Stomach (tissue), 9 donors: ENCODE data around the gene ZKSCAN3. TPM values are rescaled to one million over a fixed set of nuclear protein-coding genes. Genes with fewer than 3 reads are reported as not detected.

Source experiments
- DNase-seq, 2 donors: peaks; one replicate each; pipeline versions ENCODE4 v3.0.0 to v3.0.0-alpha.2; 2013 to 2019
- H3K27ac ChIP-seq, 5 donors: fragments of 200-600 bp in 4 of 5; sonication (generic) in 4 of 5; one replicate each; pipeline ENCODE4 v1.5.1; 2013 to 2019; ENCODE audit warnings: mild to moderate bottlenecking in 1 of 5, moderate library complexity in 1 of 5
- H3K27me3 ChIP-seq, 3 donors: fragments of 200-600 bp; sonication (generic); one replicate each; pipeline ENCODE4 v1.5.1; 2017 to 2019; ENCODE audit warnings: mixed run types in 1 of 3
- H3K36me3 ChIP-seq, 4 donors: fragments of 200-600 bp; sonication (generic); 1 replicate in 3 of 4; 2 replicates in 1 of 4; pipeline ENCODE4 v1.5.1; 2016 to 2019
- H3K4me1 ChIP-seq, 4 donors: fragments of 200-600 bp; sonication (generic); one replicate each; pipeline ENCODE4 v1.5.1; 2016 to 2019
- H3K4me3 ChIP-seq, 4 donors: fragments of 200-600 bp; sonication (generic) in 3 of 4; one replicate each; pipeline ENCODE4 v1.5.1; 2016 to 2019; ENCODE audit warnings: mild to moderate bottlenecking in 1 of 4
- H3K9me3 ChIP-seq, 4 donors: fragments of 200-600 bp; sonication (generic); one replicate each; pipeline ENCODE4 v1.5.1; 2016 to 2019
- CTCF ChIP-seq, 7 experiments: fragments of 450-650 bp in 4 of 7; fragments of 200-600 bp in 3 of 7; sonication (generic) in 3 of 7; IDR thresholded peaks; one replicate each; pipeline ENCODE4 v1.5.1; 2016 to 2019; ENCODE audit warnings: antibody characterized with exemption in 7 of 7, control low read depth in 2 of 7, mild to moderate bottlenecking in 1 of 7
- EP300 ChIP-seq: sonication (generic); formaldehyde crosslinking; IDR thresholded peaks from one replicate; pipeline ENCODE4 v1.6.1; 2017; ENCODE audit warnings: antibody characterized with exemption
- POLR2A ChIP-seq, 4 donors: fragments of 450-650 bp; IDR thresholded peaks; one replicate each; pipeline ENCODE4 v1.6.1; 2016; ENCODE audit warnings: antibody characterized with exemption in 4 of 4, control low read depth in 2 of 4, mild to moderate bottlenecking in 1 of 4, moderate library complexity in 1 of 4
- POLR2AphosphoS5 ChIP-seq, 3 donors: sonication (generic); formaldehyde crosslinking; IDR thresholded peaks; one replicate each; pipeline ENCODE4 v1.6.1; 2016; ENCODE audit warnings: antibody characterized with exemption in 3 of 3
- WGBS, 5 donors: extraction: QIAGEN DNeasy Blood & Tissue Kit in 3 of 5; methylation state at CpG; one replicate each; pipeline versions ENCODE4 v1.1.5 to v1.1.7; 2013 to 2018; 5-methylcytosine and 5-hydroxymethylcytosine counted together
- intact Hi-C: fragments of 100-400 bp; cut with DNase I; formaldehyde crosslinking; loops from one replicate; pipeline ENCODE4 v1.15.1; 2023; ENCODE audit warnings: low total_unique reads
- polyA plus RNA-seq, 3 donors: library from polyadenylated mRNA; stranded (reverse); fragments of 200-250 nt; gene quantifications; one replicate each; pipeline ENCODE4 v1.2.3, GENCODE V29; 2013
- small RNA-seq, 4 donors: library from RNA; depleted of rRNA; stranded (forward); fragments of <200 nt; gene quantifications; one replicate each; pipeline ENCODE3, GENCODE V24; 2016
- total RNA-seq, 5 donors: library from RNA; depleted of rRNA; stranded (reverse); fragments of >200 nt; gene quantifications; one replicate each; pipeline versions ENCODE4 v1.1.0 to v1.2.3, GENCODE V29; 2014 to 2016
- donor health status: healthy with polysubstance abuse.
- donor health status: Bipolar disorder and iron deficiency.
- donor health status: healthy.

The ZKSCAN3 gene
- total and polyA plus RNA-seq, 8 donors: 0.61 to 31.2 (median 3.2) TPM

GRCh38 chr6:28407401-28407800, 57.7 kb downstream of the ZKSCAN3 start:
- TF ChIP-seq EP300 (no peak), CTCF (IDR thresholded peaks at IDR 0.05) (no peak), POLR2AphosphoS5 (IDR thresholded peaks at IDR 0.05) (no peak), POLR2A (IDR thresholded peaks at IDR 0.05) (no peak)

GRCh38 chr6:28408076-28408802, 58.5 kb downstream of the ZKSCAN3 start:
- Histone ChIP-seq H3K27ac (no peak overlapping the region), H3K4me1 (no peaks in the 10 kb centered on the region), H3K9me3 (peaks cover 0 to 12% (median 0%) of the 10 kb centered on the region in 4 donors), H3K27me3 (peaks cover 0 to 28% (median 0%) of the 10 kb centered on the region in 3 donors), H3K36me3 (no peaks in the 10 kb centered on the region), H3K4me3 (no peak overlapping the region)
- TF ChIP-seq POLR2AphosphoS5 (IDR thresholded peaks at IDR 0.05) (no peak), CTCF (IDR thresholded peaks at IDR 0.05) (no peak), EP300 (no peak), POLR2A (IDR thresholded peaks at IDR 0.05) (no peak)
- WGBS, 5 donors: 83 to 89% (median 86%) methylated on average over 5 of the region's 5 CpGs
- no peak for DNase-seq
- intact Hi-C loops: no loop called here

More at GRCh38 chr6:28407401-28407800, 57.7 kb downstream of the ZKSCAN3 start:
- no peak overlapping the region for H3K27ac ChIP-seq
- no peaks in the 10 kb centered on the region for H3K36me3 ChIP-seq
- no peaks in the 10 kb centered on the region for H3K4me1 ChIP-seq
- peaks cover 0 to 28% (median 0%) of the 10 kb centered on the region in 3 donors for H3K27me3 ChIP-seq
- H3K9me3 ChIP-seq: peaks cover 0 to 12% (median 0%) of the 10 kb centered on the region in 4 donors
- DNase-seq: no peak
- intact Hi-C loops: no loop called here
- H3K4me3 ChIP-seq: no peak overlapping the region
- 46 to 65% (median 58%) methylated on average over 2 of the region's 2 CpGs for whole genome bisulfite sequencing, 5 donors

GRCh38 chr6:28410767-28411166, 61.0 kb downstream of the ZKSCAN3 start:
- no peak for DNase-seq
- intact Hi-C loops: no loop called here
- no peaks in the 10 kb centered on the region for H3K4me1 ChIP-seq
- TF ChIP-seq CTCF (IDR thresholded peaks at IDR 0.05) (no peak), EP300 (no peak), POLR2A (IDR thresholded peaks at IDR 0.05) (no peak), POLR2AphosphoS5 (IDR thresholded peaks at IDR 0.05) (no peak)
- 87 to 100% (median 99%) methylated on average over 2 of the region's 2 CpGs for WGBS, 5 donors
- H3K27ac ChIP-seq: no peak overlapping the region
- H3K36me3 ChIP-seq: no peaks in the 10 kb centered on the region
- H3K27me3 ChIP-seq: peaks cover 0 to 14% (median 0%) of the 10 kb centered on the region in 3 donors
- H3K4me3 ChIP-seq: no peak overlapping the region
- peaks cover 0 to 16% (median 0%) of the 10 kb centered on the region in 4 donors for H3K9me3 ChIP-seq

GRCh38 chr6:28413681-28414080, 63.9 kb downstream of the ZKSCAN3 start:
- intact Hi-C loops: no loop called here
- TF ChIP-seq CTCF (IDR thresholded peaks at IDR 0.05) (no peak), POLR2A (IDR thresholded peaks at IDR 0.05) (no peak), EP300 (no peak), POLR2AphosphoS5 (IDR thresholded peaks at IDR 0.05) (no peak)

More at GRCh38 chr6:28413681-28414080, 63.9 kb downstream of the ZKSCAN3 start:
- Histone ChIP-seq H3K4me3 (no peak overlapping the region), H3K4me1 (no peaks in the 10 kb centered on the region), H3K36me3 (no peaks in the 10 kb centered on the region), H3K27me3 (peaks cover 0 to 5% (median 0%) of the 10 kb centered on the region in 3 donors), H3K27ac (no peak overlapping the region), H3K9me3 (peaks cover 0 to 16% (median 0%) of the 10 kb centered on the region in 4 donors)
- no peak for DNase-seq

Small RNA genes lying within 50 kb of the gene (small RNA-seq; reads per million reads assigned to genes)
- gene AL021997.1 (0 reads per million in 4 donors), gene AL021997.2 (0 reads per million in 4 donors), gene RNU2-45P (0 reads per million in 4 donors)

Other genes with a start within 250 kb of the ZKSCAN3 start
- gene ZSCAN16, start 225.3 kb upstream of the ZKSCAN3 start, total RNA-seq: 1 to 10 TPM in 4 of 5 donors, not detected in 1; 3.8 to 9.0 (median 4.9) TPM
- gene ZSCAN16, start 225.3 kb upstream of the ZKSCAN3 start, polyA plus RNA-seq: 10 to 100 TPM in 1 of 3 donors, 1 to 10 TPM in 2; 6.1 to 13.0 (median 7.1) TPM
- 100 to 1,000 TPM in 1 of 5 donors, 10 to 100 TPM in 3, 1 to 10 TPM in 1; 6.4 to 101 (median 17.8) TPM for gene ZKSCAN8, start 208.1 kb upstream of the ZKSCAN3 start, total RNA-seq
- 1 to 10 TPM; 1.8 to 2.9 (median 1.8) TPM for gene ZKSCAN8, start 208.1 kb upstream of the ZKSCAN3 start, polyA plus RNA-seq
- 10 to 100 TPM in 3 of 5 donors, 1 to 10 TPM in 2; 1.8 to 37.9 (median 15.1) TPM for gene ZSCAN9, start 124.7 kb upstream of the ZKSCAN3 start, total RNA-seq
- 1 to 10 TPM; 5.7 to 7.9 (median 7.0) TPM for gene ZSCAN9, start 124.7 kb upstream of the ZKSCAN3 start, polyA plus RNA-seq
- gene ZKSCAN4, start 97.7 kb upstream of the ZKSCAN3 start, total RNA-seq: 1 to 10 TPM in 4 of 5 donors, under 1 TPM in 1; under 0.01 to 6.4 (median 2.0) TPM
- 1 to 10 TPM; 1.8 to 3.8 (median 2.6) TPM for gene ZKSCAN4, start 97.7 kb upstream of the ZKSCAN3 start, polyA plus RNA-seq
- gene NKAPL, start 90.7 kb upstream of the ZKSCAN3 start, total RNA-seq: under 1 TPM in 2 of 5 donors, not detected in 3; 0.45 to 0.55 TPM
- gene NKAPL, start 90.7 kb upstream of the ZKSCAN3 start, polyA plus RNA-seq: 1 to 10 TPM in 2 of 3 donors, under 1 TPM in 1; 0.87 to 4.4 (median 2.2) TPM
- gene ZSCAN26, start 82.8 kb upstream of the ZKSCAN3 start, total RNA-seq: 10 to 100 TPM; 12.2 to 46.9 (median 28.5) TPM
- gene ZSCAN26, start 82.8 kb upstream of the ZKSCAN3 start, polyA plus RNA-seq: 1 to 10 TPM; 7.0 to 8.2 (median 7.2) TPM
- gene PGBD1, start 68.4 kb upstream of the ZKSCAN3 start, total RNA-seq: 1 to 10 TPM in 3 of 5 donors, under 1 TPM in 2; 0.58 to 5.8 (median 5.1) TPM
- 1 to 10 TPM in 2 of 3 donors, under 1 TPM in 1; 0.92 to 2.0 (median 1.4) TPM for gene PGBD1, start 68.4 kb upstream of the ZKSCAN3 start, polyA plus RNA-seq
- 10 to 100 TPM in 2 of 5 donors, 1 to 10 TPM in 3; 2.3 to 13.4 (median 9.9) TPM for gene ZSCAN31, start 13.8 kb upstream of the ZKSCAN3 start, total RNA-seq
- gene ZSCAN31, start 13.8 kb upstream of the ZKSCAN3 start, polyA plus RNA-seq: 1 to 10 TPM; 2.7 to 8.2 (median 5.3) TPM
- gene ZSCAN12, start 49.8 kb downstream of the ZKSCAN3 start, total RNA-seq: 10 to 100 TPM in 1 of 5 donors, 1 to 10 TPM in 4; 1.4 to 10.5 (median 7.1) TPM
- 1 to 10 TPM; 1.1 to 1.8 (median 1.7) TPM for gene ZSCAN12, start 49.8 kb downstream of the ZKSCAN3 start, polyA plus RNA-seq
- gene ZSCAN23, start 93.5 kb downstream of the ZKSCAN3 start, total RNA-seq: 1 to 10 TPM in 1 of 5 donors, under 1 TPM in 1, not detected in 3; 0.58 to 5.3 TPM
- under 1 TPM in 2 of 3 donors, not detected in 1; 0.23 to 0.75 TPM for gene ZSCAN23, start 93.5 kb downstream of the ZKSCAN3 start, polyA plus RNA-seq
- not detected for gene GPX6, start 165.8 kb downstream of the ZKSCAN3 start, total RNA-seq
- not detected for gene GPX6, start 165.8 kb downstream of the ZKSCAN3 start, polyA plus RNA-seq
- not detected for gene GPX5, start 175.9 kb downstream of the ZKSCAN3 start, total RNA-seq
- gene GPX5, start 175.9 kb downstream of the ZKSCAN3 start, polyA plus RNA-seq: not detected